ENCODE results near the gene PCDH12.
"Not testable (repeated sequence)": the region's sequence is repeated elsewhere in the genome, so short reads cannot be mapped to it uniquely, and the experiment has no call there.

PCDH12 gene

GRCh38 chr5:141940695-141941271 lies 17.2 kb downstream of the PCDH12 start:
- DNase-seq (ENCODE audit: low read depth in 2 of 2): no peak

GRCh38 chr5:141935538-141935937 lies 22.5 kb downstream of the PCDH12 start:
- DNase-seq (ENCODE audit: low read depth in 2 of 2): no peak

GRCh38 chr5:141934099-141934844 lies 23.7 kb downstream of the PCDH12 start:
- DNase-seq (ENCODE audit: low read depth in 2 of 2): no peak

GRCh38 chr5:141933151-141933550 lies 24.9 kb downstream of the PCDH12 start:
- no peak for DNase-seq (ENCODE audit: low read depth in 2 of 2)

- DNase-seq (ENCODE audit: low read depth in 2 of 2): no peak
These were observed 26.3 kb downstream of the PCDH12 start for GRCh38 chr5:141931694-141932093.

- DNase-seq (ENCODE audit: low read depth in 2 of 2): no peak
These were observed 28.5 kb downstream of the PCDH12 start for GRCh38 chr5:141929398-141930058.

GRCh38 chr5:141928051-141928450 lies 30.0 kb downstream of the PCDH12 start:
- no peak for DNase-seq (ENCODE audit: low read depth in 2 of 2)

GRCh38 chr5:141926434-141926833 lies 31.6 kb downstream of the PCDH12 start:
- DNase-seq (ENCODE audit: low read depth in 2 of 2): no peak

- peak; percentile 74 to 79 for DNase-seq (ENCODE audit: low read depth in 2 of 2)
These were observed 34.3 kb downstream of the PCDH12 start, which contains the start of gene DELE1 for GRCh38 chr5:141923448-141924313. TSS of gene DELE1 (plus strand) at chr5:141923871. CDS start at chr5:141923942, 71 bp downstream.

- DNase-seq (ENCODE audit: low read depth in 2 of 2): not testable (repeated sequence)
These were observed 35.1 kb downstream of the PCDH12 start for GRCh38 chr5:141922827-141923447.

- no peak for DNase-seq (ENCODE audit: low read depth in 2 of 2)
These were observed 37.2 kb downstream of the PCDH12 start for GRCh38 chr5:141920771-141921170.

GRCh38 chr5:141919218-141920119 lies 38.5 kb downstream of the PCDH12 start:
- DNase-seq (ENCODE audit: low read depth in 2 of 2): no peak

GRCh38 chr5:141917760-141918159 lies 40.2 kb downstream of the PCDH12 start:
- DNase-seq (ENCODE audit: low read depth in 2 of 2): no peak

GRCh38 chr5:141916522-141916921 lies 41.5 kb downstream of the PCDH12 start:
- DNase-seq (ENCODE audit: low read depth in 2 of 2): no peak

GRCh38 chr5:141915881-141916336 lies 42.1 kb downstream of the PCDH12 start:
- DNase-seq (ENCODE audit: low read depth in 2 of 2): no peak

- no peak for DNase-seq (ENCODE audit: low read depth in 2 of 2)
These were observed 43.2 kb downstream of the PCDH12 start for GRCh38 chr5:141914797-141915196.

- no peak for DNase-seq (ENCODE audit: low read depth in 2 of 2)
These were observed 43.7 kb downstream of the PCDH12 start for GRCh38 chr5:141914199-141914743.

GRCh38 chr5:141913560-141914198 lies 44.3 kb downstream of the PCDH12 start:
- DNase-seq (ENCODE audit: low read depth in 2 of 2): no peak

- DNase-seq (ENCODE audit: low read depth in 2 of 2): no peak
These were observed 47.7 kb downstream of the PCDH12 start for GRCh38 chr5:141910271-141910673.
